DMS153 (cell line): Measurements from ENCODE around the gene SCGB1A1.

Experiments used
- DNase-seq: peaks from one replicate; lab custom pipeline; 2025; lab: John Stamatoyannopoulos, UW

Gene SCGB1A1

GRCh38 chr11:62421996-62422395 is 3.2 kb downstream of the SCGB1A1 start:
- no peak for DNase-seq

GRCh38 chr11:62423012-62423411 is 4.2 kb downstream of the SCGB1A1 start:
- DNase-seq: no peak

- DNase-seq: no peak
Measured at GRCh38 chr11:62427630-62428233, 8.9 kb downstream of the SCGB1A1 start.

GRCh38 chr11:62428871-62429560 is 10.2 kb downstream of the SCGB1A1 start:
- no peak for DNase-seq

- no peak for DNase-seq
Measured at GRCh38 chr11:62430425-62430824, 11.6 kb downstream of the SCGB1A1 start.

- no peak for DNase-seq
Measured at GRCh38 chr11:62431171-62431901, 12.5 kb downstream of the SCGB1A1 start.

GRCh38 chr11:62432695-62433094 is 13.9 kb downstream of the SCGB1A1 start:
- DNase-seq: no peak

GRCh38 chr11:62433141-62433903 is 14.5 kb downstream of the SCGB1A1 start:
- DNase-seq: no peak

GRCh38 chr11:62433904-62434276 is 15.1 kb downstream of the SCGB1A1 start:
- no peak for DNase-seq

GRCh38 chr11:62435846-62436660 is 17.2 kb downstream of the SCGB1A1 start:
- no peak for DNase-seq

GRCh38 chr11:62437616-62438015 is 18.8 kb downstream of the SCGB1A1 start:
- DNase-seq: no peak

GRCh38 chr11:62438641-62439040 is 19.8 kb downstream of the SCGB1A1 start:
- DNase-seq: no peak

GRCh38 chr11:62439785-62440602 is 21.2 kb downstream of the SCGB1A1 start:
- no peak for DNase-seq

GRCh38 chr11:62443390-62444235 is 24.8 kb downstream of the SCGB1A1 start:
- no peak for DNase-seq

- DNase-seq: peak; percentile 18
Measured at GRCh38 chr11:62444236-62444833, 25.5 kb downstream of the SCGB1A1 start.

- DNase-seq: no peak
Measured at GRCh38 chr11:62444835-62445234, 26.0 kb downstream of the SCGB1A1 start.

GRCh38 chr11:62445314-62445740 is 26.5 kb downstream of the SCGB1A1 start:
- no peak for DNase-seq

GRCh38 chr11:62446091-62446490 is 27.3 kb downstream of the SCGB1A1 start:
- DNase-seq: no peak

GRCh38 chr11:62449451-62449851 is 30.6 kb downstream of the SCGB1A1 start:
- DNase-seq: no peak
